A673 (cell line): Measurements from ENCODE around the gene ING5. TPM values are rescaled to one million over a fixed set of nuclear protein-coding genes. Genes with fewer than 3 reads are reported as not detected.
A peak's percentile ranks its signal among the peaks of the same experiment; 100 is the strongest.

Source experiments
- BruUV-seq: library from RNA; stranded (reverse); fragments of 400-500 nt; replicated peaks from 2 replicates; lab custom pipeline; 2021; lab: Mats Ljungman, UMichigan
- CTCF ChIA-PET: fragments of 300-600 bp; sonication (Branson Sonifier 250); formaldehyde crosslinking; loops from one replicate; lab custom pipeline; 2022; ENCODE audit warnings: antibody characterized with exemption; lab: Charles Lee
- POLR2A ChIA-PET: fragments of 300-600 bp; sonication (Branson Sonifier 250); formaldehyde crosslinking; loops from one replicate; lab custom pipeline; 2022; ENCODE audit warnings: antibody characterized with exemption; ENCODE audit not compliant: low non-redundant PET; lab: Charles Lee
- DNase-seq: peaks from one replicate; pipeline ENCODE4 v3.0.0-alpha.2; 2015; ENCODE audit warnings: low spot score
- H3K27ac ChIP-seq: fragments of 200-600 bp; sonication (generic); 2 replicates; pipeline ENCODE4 v1.5.1; 2016; ENCODE audit warnings: mixed run types, low read depth, mild to moderate bottlenecking, mixed read lengths, antibody characterized with exemption, low read length; ENCODE audit not compliant: poor library complexity, severe bottlenecking
- H3K27me3 ChIP-seq: fragments of 200-600 bp; sonication (generic); replicated peaks from 2 replicates; pipeline ENCODE4 v1.6.1; 2017; ENCODE audit warnings: mixed run types, low read depth, mild to moderate bottlenecking, mixed read lengths, antibody characterized with exemption, low read length; ENCODE audit not compliant: insufficient read depth, poor library complexity
- H3K36me3 ChIP-seq: fragments of 200-600 bp; sonication (generic); 2 replicates; pipeline ENCODE4 v1.6.1; 2016; ENCODE audit warnings: mixed run types, mild to moderate bottlenecking, mixed read lengths, antibody characterized with exemption, low read length; ENCODE audit not compliant: insufficient read depth, poor library complexity, severe bottlenecking
- H3K4me1 ChIP-seq: fragments of 200-600 bp; sonication (generic); 2 replicates; pipeline ENCODE4 v1.6.1; 2017; ENCODE audit warnings: mixed run types, mild to moderate bottlenecking, mixed read lengths, antibody characterized with exemption, low read length; ENCODE audit not compliant: insufficient read depth, poor library complexity, severe bottlenecking
- H3K4me3 ChIP-seq: fragments of 200-600 bp; sonication (generic); 2 replicates; pipeline ENCODE4 v1.5.1; 2016; ENCODE audit warnings: low read depth, mixed run types, mild to moderate bottlenecking, mixed read lengths, low read length; ENCODE audit not compliant: poor library complexity, severe bottlenecking
- H3K9me3 ChIP-seq: fragments of 200-600 bp; sonication (generic); 2 replicates; pipeline ENCODE4 v1.6.1; 2016; ENCODE audit warnings: mixed run types, low read depth, mild to moderate bottlenecking, mixed read lengths, antibody characterized with exemption, low read length; ENCODE audit not compliant: poor library complexity, severe bottlenecking
- EZH2 ChIP-seq: fragments of 200-600 bp; sonication (generic); IDR thresholded peaks from 2 replicates; pipeline ENCODE4 v1.6.1; 2017; ENCODE audit warnings: borderline replicate concordance, low read depth, mild to moderate bottlenecking, mixed read lengths, antibody characterized with exemption, low read length; ENCODE audit not compliant: poor library complexity, severe bottlenecking
- intact Hi-C: fragments of 100-400 bp; cut with micrococcal nuclease; formaldehyde crosslinking; loops from one replicate; pipeline ENCODE4 v1.10.0; 2022; ENCODE audit not compliant: unreplicated experiment
- total RNA-seq: library from RNA; stranded (reverse); gene quantifications from 2 replicates; pipeline ENCODE4 v1.2.3, GENCODE V29; 2021
- TF ChIP-seq, protein P1 (sequence below): fragments of 300-800, 200-600 bp; sonication (generic); conservative IDR thresholded peaks from 2 replicates; pipeline ENCODE4 v1.5.1; 2017; ENCODE audit warnings: low read depth, mild to moderate bottlenecking, antibody characterized with exemption, low read length, moderate library complexity, mixed read lengths

The ING5 gene
- total RNA-seq, 1 experiment from 2014 or later = 70.3 TPM

DNA sequence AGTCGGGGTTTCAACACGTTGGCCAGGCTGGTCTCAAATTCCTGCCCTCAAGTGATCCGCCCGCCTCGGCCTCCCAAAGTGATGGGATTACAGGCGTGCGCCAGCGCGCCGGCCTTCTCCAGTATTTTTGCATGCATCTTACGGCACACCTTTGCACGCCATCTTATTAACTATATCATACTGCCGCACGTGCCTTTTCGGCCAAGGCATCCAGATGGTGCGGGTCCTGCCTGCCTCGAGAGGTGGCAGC, 765 bp upstream of the ING5 start:
- ChIA-PET POLR2A (interaction anchor here (1.6 kb wide), 1 partner anchor 15 kb away, joined by 6 read pairs; the partner anchor contains the start of gene DTYMK), CTCF (no interaction called here)
- TF ChIP-seq, protein P1, sequence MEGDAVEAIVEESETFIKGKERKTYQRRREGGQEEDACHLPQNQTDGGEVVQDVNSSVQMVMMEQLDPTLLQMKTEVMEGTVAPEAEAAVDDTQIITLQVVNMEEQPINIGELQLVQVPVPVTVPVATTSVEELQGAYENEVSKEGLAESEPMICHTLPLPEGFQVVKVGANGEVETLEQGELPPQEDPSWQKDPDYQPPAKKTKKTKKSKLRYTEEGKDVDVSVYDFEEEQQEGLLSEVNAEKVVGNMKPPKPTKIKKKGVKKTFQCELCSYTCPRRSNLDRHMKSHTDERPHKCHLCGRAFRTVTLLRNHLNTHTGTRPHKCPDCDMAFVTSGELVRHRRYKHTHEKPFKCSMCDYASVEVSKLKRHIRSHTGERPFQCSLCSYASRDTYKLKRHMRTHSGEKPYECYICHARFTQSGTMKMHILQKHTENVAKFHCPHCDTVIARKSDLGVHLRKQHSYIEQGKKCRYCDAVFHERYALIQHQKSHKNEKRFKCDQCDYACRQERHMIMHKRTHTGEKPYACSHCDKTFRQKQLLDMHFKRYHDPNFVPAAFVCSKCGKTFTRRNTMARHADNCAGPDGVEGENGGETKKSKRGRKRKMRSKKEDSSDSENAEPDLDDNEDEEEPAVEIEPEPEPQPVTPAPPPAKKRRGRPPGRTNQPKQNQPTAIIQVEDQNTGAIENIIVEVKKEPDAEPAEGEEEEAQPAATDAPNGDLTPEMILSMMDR = peak; percentile 45
- no peak for TF ChIP-seq EZH2
- peak overlapping the region; percentile 98 for H3K27ac ChIP-seq
- H3K27me3 ChIP-seq = no peaks in the 10 kb centered on the region
- peaks cover 5% of the 10 kb centered on the region for H3K9me3 ChIP-seq
- BruUV-seq = no TSS peak
- intact Hi-C loops = loop anchor here (2.0 to 10.0 kb wide), 2 partner anchors 14 to 184 kb away; partner anchors contain the start of gene DTYMK
- no peak for DNase-seq
- peaks cover 13% of the 10 kb centered on the region for H3K36me3 ChIP-seq
- peak overlapping the region; percentile 94 for H3K4me3 ChIP-seq
- H3K4me1 ChIP-seq = peaks cover 9% of the 10 kb centered on the region

DNA sequence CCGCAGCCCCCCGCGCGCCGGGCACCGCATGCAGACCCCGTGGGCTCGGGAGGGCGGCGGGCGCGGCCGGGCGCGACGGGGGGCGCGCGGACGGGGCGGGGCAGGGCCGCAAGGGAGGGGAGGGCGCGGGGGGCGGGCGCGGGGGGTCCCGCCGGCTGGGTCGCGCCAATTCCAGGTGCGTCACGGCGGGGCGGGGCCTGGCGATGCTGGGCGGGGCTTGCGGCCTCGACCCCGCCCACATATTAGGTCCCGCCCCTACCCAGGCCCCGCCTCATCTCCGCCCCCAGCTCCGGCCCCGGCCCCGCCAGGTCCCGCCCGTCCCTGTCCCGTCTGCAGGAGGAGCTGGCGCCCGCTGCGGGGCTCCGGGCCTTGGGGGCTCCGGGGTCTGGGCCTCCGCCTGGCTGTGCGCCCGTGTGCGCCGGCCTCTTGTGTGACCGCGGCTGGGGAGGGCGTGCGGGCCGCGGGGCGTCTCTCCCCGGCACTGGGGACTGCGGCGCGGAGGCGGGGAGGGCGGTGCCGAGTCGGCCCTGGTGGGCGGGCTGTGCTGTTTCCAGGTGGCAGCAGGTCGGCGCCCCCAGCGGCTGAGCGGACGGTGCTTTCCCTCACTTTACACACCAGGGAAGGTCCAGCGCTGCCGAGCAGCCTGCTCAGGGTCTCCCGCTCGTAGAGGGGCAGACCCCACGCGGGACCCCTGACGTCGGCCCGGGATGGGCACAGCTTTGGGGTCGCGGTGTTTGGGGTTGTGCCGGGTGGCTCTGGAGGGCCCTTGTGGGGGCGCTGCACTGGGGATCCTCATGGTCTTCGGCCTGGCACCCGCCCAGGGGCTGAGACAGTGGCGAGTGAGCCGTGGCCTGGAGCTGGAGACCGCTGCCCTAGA, 554 bp downstream of the ING5 start:
- CTCF ChIA-PET = interaction anchor here (0.6 to 1.1 kb wide), 2 partner anchors 11 to 16 kb away, joined by 3 to 4 read pairs; partner anchors contain the start of gene DTYMK
- TF ChIP-seq EZH2 = no peak
- TF ChIP-seq, protein P1 = peak; percentile 48
- H3K4me3 ChIP-seq = peak overlapping the region; percentile 94
- peak overlapping the region; percentile 98 for H3K27ac ChIP-seq
- peak; percentile 76 for DNase-seq
- peaks cover 25% of the 10 kb centered on the region for H3K36me3 ChIP-seq
- H3K4me1 ChIP-seq = peaks cover 9% of the 10 kb centered on the region
- POLR2A ChIA-PET = interaction anchor here (0.6 to 1.6 kb wide), 3 partner anchors 14 to 65 kb away, joined by 3 to 8 read pairs (median 6); partner anchors contain the start of gene DTYMK
- peaks cover 11% of the 10 kb centered on the region for H3K9me3 ChIP-seq
- no peaks in the 10 kb centered on the region for H3K27me3 ChIP-seq
- BruUV-seq = no TSS peak
- intact Hi-C loops = loop anchor here (10.0 kb wide), 1 partner anchor 182 kb away; no protein-coding TSS in a partner anchor

DNA sequence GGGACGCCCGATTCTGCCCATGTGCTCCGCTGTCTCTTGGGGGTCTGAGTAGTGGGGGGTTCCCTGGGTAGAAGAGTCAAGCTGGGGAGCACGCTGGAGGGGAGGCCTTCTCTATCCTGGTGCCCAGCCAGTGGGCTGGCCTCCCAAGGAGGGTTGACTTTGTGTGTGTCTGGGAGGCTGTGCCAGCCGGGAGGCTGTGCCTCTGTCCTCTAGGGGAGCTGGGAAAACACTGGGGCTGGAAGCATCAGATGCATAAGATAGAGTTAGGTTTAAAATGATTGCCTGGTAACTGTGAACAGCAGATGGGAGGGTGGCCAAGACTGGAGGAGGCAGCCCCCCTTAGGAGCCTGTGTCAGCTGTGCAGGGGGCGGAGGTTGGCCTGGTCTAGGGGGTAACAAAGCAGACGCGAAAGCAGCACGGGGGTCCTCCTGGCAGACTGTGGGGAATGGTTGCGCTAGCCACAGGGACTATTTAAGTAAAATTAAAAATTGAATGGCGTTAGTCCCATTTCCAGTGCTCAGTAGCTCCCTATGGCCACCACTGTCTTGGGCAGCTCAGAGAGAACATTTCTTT, 1.3 kb downstream of the ING5 start:
- TF ChIP-seq EZH2 = no peak
- TF ChIP-seq, protein P1 = no peak
- no peaks in the 10 kb centered on the region for H3K27me3 ChIP-seq
- intact Hi-C loops = loop anchor here (10.0 kb wide), 1 partner anchor 182 kb away; no protein-coding TSS in a partner anchor
- peaks cover 11% of the 10 kb centered on the region for H3K9me3 ChIP-seq
- peaks cover 33% of the 10 kb centered on the region for H3K36me3 ChIP-seq
- POLR2A ChIA-PET = no interaction called here
- H3K4me3 ChIP-seq = peak overlapping the region; percentile 94
- H3K4me1 ChIP-seq = peaks cover 9% of the 10 kb centered on the region
- peak overlapping the region; percentile 72 for H3K27ac ChIP-seq
- peak; percentile 48 for DNase-seq
- BruUV-seq = no TSS peak
- CTCF ChIA-PET = no interaction called here
